NCI-H524 treated with DMSO at 0.1 percent for 48 hours (cell line): Measurements from ENCODE around the gene FRMD4B.
"Not testable (repeated sequence)": the region's sequence is repeated elsewhere in the genome, so short reads cannot be mapped to it uniquely, and the experiment has no call there.

Source experiments
- DNase-seq: peaks from one replicate; lab custom pipeline; 2025; lab: John Stamatoyannopoulos, UW

The FRMD4B gene

GRCh38 chr3:69322512-69322911 lies 63.4 kb downstream of the FRMD4B start:
- DNase-seq, result not testable (repeated sequence)

- DNase-seq, result no peak
These were observed 63.8 kb downstream of the FRMD4B start for GRCh38 chr3:69322158-69322509.

GRCh38 chr3:69321301-69322157 lies 64.4 kb downstream of the FRMD4B start:
- no peak for DNase-seq

- no peak for DNase-seq
These were observed 65.0 kb downstream of the FRMD4B start for GRCh38 chr3:69320871-69321271.

DNA sequence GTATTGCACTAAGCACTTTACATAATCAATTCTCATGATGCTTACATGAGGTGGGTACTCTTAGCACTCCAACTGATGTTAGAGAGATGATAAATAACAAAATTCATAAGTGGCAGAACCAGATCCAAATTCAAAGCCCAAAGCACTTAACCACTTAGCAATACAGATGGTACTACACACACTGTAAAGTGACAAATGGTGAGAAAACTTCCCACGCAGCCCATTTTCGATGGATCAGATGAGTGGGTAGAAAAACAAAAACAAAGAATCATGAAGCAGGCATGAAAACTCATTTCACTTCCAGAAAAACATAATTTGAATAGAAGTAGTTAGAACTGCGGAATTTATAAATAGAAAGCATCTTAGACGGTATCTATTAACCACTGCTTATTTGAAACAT lies 66.2 kb downstream of the FRMD4B start:
- DNase-seq, result no peak

DNA sequence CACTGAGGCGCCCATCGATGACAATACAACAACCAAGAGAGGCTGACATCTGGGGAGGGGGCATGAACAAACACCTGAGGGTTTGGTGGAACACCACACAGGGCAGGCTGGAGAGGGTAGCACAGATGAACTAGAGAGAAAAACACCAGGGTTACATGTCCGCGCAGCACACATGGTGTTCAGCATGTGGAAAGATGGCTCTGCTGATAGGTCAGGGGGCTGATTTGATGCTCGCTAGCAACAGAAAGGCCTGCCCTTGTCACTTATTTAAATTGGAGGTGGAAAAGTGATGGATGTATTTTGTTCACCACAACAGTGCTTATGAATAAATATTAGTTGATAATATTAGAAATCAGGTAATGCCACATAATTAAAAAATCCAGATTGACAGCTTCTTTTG lies 67.5 kb downstream of the FRMD4B start:
- no peak for DNase-seq

GRCh38 chr3:69313251-69313650 lies 72.6 kb downstream of the FRMD4B start:
- DNase-seq, result no peak

DNA sequence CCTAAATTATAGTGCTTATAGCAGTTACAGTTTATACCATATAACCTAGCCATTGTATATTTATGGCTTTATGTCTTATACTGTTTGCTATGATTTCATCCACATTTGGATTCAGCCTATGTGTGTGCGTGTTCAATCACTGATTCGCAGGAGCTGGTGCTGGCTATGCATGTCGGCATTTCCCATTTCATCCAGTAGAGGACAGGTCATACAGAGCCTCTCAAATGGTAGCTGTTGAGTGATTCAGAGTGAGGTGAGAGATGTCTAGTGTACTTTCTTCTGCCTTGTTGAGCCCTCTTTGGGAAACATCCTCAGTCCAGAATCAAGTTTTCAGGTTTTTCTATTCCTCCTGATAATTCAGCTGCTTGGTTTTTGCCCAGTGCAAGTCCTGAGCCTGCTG lies 76.1 kb downstream of the FRMD4B start:
- no peak for DNase-seq

GRCh38 chr3:69306239-69307185 lies 79.4 kb downstream of the FRMD4B start:
- DNase-seq, result no peak

DNA sequence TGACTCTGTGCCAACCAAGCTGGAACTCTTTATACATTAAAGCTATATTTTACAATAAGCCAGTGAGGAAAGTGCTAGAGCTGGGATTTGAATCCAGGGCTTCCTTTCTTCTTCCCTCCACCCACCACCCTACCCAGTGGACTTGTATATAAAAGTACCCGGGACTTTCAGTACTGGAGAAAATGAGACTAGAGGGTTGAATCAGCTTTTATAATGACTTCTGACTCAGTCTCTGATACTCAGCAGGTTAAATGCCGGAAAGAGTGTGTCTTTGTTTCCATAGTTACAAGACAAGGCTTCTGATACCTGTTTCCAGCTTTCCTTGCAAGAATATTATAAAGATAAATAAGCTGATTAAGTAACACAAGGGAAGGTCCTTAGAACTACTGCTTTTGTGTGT lies 80.9 kb downstream of the FRMD4B start:
- no peak for DNase-seq

- no peak for DNase-seq
These were observed 81.5 kb downstream of the FRMD4B start for GRCh38 chr3:69304396-69304795.

DNA sequence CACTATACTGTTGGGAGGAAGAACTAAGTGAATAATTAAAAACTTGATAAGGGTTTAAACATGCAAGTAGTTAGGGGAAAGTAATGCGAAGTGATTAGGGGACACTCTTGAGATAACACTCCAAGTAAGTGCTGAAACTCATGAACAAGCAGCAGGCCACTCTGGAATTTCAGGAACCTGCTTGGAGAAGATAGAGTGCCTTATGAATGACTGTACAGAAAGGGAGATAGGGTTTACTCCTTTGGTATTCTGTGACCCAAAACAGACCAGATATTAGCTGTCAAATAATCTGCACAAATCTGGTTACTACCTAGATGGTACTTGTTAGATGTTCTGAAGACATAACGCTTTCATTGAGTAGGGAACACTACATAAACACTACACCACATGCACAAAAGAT lies 85.6 kb downstream of the FRMD4B start:
- no peak for DNase-seq

DNA sequence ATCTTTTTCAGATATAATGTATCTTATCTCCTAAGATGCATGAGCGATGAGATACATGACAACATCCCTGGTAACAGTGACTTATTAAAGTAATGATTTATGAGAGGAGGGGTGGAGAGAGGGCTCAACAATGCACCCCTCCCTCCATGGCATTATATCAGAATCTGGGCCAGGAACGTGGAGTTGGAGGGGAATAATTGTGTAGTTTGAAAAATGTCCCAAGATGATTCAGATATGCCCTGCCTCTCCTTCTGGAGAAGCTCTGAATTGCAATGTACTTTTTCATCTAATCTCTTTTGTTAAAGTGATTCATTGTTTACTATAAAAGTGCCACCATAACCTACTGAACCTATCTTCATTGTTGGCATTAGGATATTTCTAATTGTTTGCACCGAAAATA lies 86.5 kb downstream of the FRMD4B start:
- no peak for DNase-seq

DNA sequence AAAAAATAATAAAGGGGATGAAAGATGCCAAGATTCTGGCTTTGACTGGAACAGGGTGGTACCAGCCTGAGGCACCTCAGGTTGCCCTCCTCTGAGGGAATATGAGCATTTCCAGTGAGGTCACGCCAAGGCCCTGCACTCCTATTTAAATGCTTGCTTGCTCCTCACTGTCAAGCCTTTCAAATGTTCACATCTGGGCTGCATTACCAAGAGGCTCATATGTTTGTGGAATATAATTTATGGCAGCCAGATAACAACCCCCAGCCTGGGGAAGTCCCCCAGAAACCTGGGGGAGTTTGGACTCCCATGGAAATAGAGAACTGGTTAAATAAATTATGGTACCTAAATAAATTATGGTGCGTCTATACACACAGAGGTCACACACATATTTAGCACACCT lies 88.4 kb downstream of the FRMD4B start:
- no peak for DNase-seq

GRCh38 chr3:69296995-69297394 lies 88.9 kb downstream of the FRMD4B start:
- no peak for DNase-seq

DNA sequence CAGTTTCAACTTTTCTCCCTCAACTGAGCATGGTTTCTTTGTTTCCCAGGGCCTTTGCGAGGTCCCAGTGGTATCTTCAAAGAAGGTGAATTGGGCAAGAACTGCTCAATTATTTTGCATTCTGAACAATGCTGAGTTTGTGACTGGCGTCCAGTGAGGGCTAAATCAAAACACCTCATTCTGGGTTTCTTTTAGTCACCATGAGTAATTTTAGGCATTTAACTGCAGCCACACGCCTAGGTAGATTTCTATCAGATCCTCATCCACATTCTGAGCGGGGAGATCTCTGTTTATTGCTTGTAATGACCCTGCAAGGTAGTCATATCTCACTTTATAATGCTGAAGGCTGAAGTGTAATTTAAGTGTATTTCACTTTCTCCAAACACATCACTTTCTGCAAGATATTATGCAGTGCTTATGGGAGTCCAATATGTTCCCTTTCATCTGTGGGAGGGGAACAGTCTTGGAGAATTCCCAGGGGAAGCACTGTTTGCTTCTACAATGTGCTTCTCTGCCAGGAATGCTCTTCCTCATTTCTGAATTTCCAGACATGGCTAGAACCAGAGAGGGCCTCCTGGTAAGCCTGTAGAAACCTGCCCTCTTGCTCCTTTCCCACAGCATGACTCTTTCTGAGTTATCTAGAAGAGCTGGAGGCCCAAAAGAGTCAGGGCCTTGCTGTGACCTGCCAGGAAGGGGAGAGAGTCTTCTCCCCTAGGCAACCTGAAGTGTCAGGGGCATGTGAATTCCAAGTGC lies 91.7 kb downstream of the FRMD4B start:
- DNase-seq, result no peak

DNA sequence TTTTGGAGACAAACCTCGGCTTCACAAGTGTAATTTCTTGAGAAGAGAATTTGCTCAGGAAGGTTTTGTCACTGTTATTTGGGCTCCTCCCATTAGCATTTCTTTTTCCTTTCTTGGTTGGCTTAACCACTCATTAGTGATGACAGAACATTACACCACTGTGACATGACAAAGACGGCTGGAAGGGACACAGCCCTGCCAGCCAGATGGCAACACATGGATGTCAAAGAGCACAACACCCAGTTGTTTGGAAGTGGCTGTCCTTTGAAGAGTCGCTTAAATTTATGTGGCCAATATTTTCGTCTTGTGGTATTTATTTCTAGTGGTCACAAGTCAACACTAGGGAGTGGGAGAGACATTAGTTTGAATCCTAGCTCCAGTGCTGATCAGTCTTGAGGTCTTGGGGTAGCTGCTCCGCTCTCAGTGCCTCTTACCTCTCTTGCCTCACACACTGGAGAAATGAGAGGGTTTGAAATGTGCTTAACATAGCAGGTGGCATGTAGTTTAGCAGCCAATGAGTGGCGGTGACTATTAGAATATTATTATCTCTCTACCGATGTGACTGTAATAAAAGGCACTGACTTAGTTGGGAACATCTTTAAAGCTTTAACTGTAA lies 92.8 kb downstream of the FRMD4B start:
- no peak for DNase-seq

DNA sequence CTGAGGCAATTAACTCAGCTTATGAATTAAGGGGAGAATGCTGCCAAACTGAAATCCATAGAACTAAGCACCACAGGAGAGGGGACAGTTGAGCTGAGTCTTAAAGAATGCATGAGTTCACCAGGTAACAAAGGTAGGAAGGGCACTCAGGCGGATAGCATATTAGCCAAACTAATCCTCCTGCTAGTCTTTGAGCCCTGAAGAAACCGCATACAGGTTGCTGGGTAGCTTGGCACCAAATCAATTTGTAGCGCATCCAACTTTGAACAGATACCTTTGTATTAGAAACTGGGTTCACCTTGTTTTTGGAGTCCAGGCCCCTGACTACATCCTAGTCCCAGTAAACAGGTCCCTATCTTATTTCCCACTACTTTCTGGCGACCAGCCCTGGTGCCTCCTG lies 93.7 kb downstream of the FRMD4B start:
- DNase-seq, result no peak

DNA sequence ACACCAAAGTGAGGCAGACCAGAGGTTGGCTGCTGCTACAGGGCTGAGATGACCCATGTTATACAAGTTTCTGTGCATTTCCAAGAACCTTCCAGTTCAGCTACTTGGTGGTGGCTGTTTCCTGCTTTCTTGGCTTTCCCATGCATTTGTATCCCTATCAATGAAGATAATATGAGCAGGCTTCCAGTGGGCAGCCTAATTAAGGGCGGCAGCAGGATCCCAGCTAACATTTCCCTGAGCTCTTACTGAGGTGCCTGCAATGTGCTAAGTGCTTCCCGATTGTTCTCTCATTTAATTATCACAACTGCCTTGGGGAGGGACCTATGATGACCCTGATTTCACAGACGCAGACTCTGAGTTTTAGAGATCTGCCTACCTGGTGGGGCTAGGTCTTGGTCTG lies 95.5 kb downstream of the FRMD4B start:
- no peak for DNase-seq

DNA sequence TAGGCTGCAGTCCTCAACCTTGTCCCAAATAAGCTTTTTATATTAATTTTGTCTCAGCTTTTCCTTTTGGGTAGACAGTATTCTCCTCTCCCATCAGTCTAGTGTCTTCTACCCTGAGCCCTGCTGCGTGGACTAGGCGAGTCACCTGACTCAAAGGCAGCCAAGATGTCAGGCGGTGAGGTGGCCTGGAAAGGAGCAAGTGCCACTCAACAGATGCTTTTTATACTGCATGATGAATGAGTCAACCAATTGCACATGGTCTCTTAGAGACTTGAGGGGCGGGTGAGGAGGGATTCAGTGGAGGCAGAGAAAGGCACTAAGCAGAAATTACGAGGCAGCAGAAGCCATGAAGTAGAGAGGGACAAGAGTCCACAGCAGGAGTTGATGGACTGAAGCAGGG lies 95.9 kb downstream of the FRMD4B start:
- DNase-seq, result no peak

- DNase-seq, result no peak
These were observed 97.6 kb downstream of the FRMD4B start for GRCh38 chr3:69288161-69288895.
